ENCODE measurements around the gene ITIH1.

The ITIH1 gene

DNA sequence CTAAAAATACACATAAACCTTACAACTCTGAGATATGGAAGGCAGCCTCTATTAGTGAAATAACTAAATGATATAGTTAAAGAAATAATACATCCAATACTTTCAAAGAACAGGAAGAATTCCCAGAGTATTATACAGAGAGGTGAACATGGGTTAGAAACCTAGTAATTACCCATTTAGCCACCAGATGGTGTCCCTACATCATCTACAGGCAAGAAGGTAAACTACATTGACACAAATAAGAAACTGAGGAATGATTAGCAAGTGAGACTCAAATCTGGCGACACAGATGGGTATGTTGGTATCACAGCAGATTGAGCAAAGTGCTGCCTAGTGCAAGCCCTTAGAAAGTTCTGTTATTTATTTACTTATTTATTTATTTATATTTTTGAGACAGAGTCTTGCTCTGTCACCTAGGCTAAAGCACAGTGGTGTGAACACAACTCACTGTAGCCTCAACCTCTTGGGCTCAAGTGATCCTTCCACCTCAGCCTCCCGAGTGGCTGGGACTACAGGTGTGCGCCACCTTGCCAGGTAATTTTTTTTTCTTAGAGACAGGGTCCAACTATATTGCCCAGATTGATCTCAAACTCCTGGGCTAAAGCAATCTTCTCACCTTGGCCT lies 34.9 kb upstream of the ITIH1 start:
- no peak overlapping the region for H3K27ac ChIP-seq
- POLR2A ChIA-PET (ENCODE audit: low non-redundant PET) = no interaction called here
- peak; percentile 22 for DNase-seq (ENCODE audit: low spot score)
- TF ChIP-seq, protein P1, sequence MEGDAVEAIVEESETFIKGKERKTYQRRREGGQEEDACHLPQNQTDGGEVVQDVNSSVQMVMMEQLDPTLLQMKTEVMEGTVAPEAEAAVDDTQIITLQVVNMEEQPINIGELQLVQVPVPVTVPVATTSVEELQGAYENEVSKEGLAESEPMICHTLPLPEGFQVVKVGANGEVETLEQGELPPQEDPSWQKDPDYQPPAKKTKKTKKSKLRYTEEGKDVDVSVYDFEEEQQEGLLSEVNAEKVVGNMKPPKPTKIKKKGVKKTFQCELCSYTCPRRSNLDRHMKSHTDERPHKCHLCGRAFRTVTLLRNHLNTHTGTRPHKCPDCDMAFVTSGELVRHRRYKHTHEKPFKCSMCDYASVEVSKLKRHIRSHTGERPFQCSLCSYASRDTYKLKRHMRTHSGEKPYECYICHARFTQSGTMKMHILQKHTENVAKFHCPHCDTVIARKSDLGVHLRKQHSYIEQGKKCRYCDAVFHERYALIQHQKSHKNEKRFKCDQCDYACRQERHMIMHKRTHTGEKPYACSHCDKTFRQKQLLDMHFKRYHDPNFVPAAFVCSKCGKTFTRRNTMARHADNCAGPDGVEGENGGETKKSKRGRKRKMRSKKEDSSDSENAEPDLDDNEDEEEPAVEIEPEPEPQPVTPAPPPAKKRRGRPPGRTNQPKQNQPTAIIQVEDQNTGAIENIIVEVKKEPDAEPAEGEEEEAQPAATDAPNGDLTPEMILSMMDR (conservative IDR thresholded peaks at IDR 0.05; ENCODE audit: low read depth) = peak; percentile 64
- CTCF ChIA-PET = interaction anchor here (0.7 kb wide), 1 partner anchor 101 kb away, joined by 3 read pairs; no protein-coding TSS in a partner anchor

DNA sequence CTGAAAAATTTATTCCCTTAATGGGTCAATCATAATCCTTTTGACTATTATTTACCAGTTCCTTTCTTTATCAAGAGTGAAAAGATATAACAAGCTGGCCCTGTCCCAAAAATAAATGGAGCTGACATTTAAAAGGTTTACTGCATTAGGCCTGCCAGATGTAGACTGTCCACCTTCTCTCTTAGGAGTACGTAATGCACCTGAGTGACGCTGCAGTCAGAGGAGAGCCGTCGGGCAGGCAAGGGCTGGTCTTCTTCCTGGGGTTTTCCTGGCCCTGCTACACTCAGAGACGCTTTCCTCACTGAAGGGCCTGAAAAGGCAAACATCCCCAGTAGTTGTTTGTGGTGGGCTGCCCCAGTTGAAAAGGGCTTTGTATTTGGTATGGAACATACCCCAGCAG lies 34.2 kb upstream of the ITIH1 start:
- H3K27ac ChIP-seq = no peak overlapping the region
- no peak for DNase-seq (ENCODE audit: low spot score)
- CTCF ChIA-PET = interaction anchor here (0.6 kb wide), 2 partner anchors 9 to 19 kb away, joined by 3 to 5 read pairs; no protein-coding TSS in a partner anchor
- TF ChIP-seq, protein P1 (conservative IDR thresholded peaks at IDR 0.05; ENCODE audit: low read depth) = no peak
- POLR2A ChIA-PET (ENCODE audit: low non-redundant PET) = no interaction called here

DNA sequence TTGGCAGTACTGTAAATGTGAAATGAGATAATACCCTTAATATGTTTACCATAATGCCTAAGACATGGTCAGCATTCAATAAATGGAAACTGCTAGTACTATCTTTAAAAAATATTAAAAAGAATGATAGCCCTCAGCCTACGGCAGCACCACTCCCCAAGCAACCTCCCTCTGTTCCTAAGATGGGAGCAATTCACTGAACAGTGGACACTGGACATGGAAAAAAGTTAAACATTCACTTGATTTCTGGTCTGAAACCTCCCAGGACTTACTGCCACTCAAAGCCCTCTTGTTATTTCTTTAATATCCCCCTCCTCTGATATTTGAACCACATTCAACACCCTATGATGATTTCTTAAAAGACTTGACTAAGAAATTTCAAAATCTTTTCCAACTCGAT lies 33.7 kb upstream of the ITIH1 start:
- TF ChIP-seq, protein P1 (conservative IDR thresholded peaks at IDR 0.05; ENCODE audit: low read depth) = no peak
- no peak for DNase-seq (ENCODE audit: low spot score)
- no peak overlapping the region for H3K27ac ChIP-seq
- POLR2A ChIA-PET (ENCODE audit: low non-redundant PET) = interaction anchor here (0.6 kb wide), 1 partner anchor 59 kb away, joined by 3 read pairs; no protein-coding TSS in a partner anchor
- CTCF ChIA-PET = interaction anchor here (0.6 kb wide), 2 partner anchors 9 to 19 kb away, joined by 3 to 5 read pairs; no protein-coding TSS in a partner anchor

DNA sequence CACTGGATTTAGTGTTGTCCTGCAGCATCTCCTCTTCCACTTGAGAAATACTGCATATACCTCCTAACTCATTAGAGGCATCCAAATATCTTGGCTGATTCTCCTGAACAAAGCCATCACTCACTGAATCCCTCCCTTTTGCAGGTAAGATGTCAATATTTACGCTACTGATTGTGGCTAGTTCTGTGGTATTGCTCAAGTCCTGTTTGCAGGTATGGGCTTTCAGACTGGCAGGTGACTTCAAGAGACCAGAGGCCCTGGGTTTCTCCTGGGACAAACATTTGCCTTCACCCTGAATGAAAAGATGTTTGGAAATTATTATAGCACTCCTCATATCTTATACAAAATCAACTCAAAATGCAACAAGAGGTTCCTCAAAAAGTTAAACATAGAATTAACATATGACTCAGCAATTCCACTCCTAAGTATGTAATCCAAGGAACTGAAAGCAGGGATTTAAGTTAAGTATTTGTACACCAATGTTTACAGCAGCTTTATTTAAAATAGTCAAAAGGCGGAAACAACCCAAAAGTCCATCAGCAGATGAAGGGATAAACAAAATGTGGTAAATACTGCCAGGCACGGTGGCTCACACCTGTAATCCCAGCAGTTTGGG lies 25.2 kb upstream of the ITIH1 start:
- TF ChIP-seq, protein P1 (conservative IDR thresholded peaks at IDR 0.05; ENCODE audit: low read depth) = no peak
- POLR2A ChIA-PET (ENCODE audit: low non-redundant PET) = no interaction called here
- CTCF ChIA-PET = no interaction called here
- no peak overlapping the region for H3K27ac ChIP-seq
- DNase-seq (ENCODE audit: low spot score) = no peak

DNA sequence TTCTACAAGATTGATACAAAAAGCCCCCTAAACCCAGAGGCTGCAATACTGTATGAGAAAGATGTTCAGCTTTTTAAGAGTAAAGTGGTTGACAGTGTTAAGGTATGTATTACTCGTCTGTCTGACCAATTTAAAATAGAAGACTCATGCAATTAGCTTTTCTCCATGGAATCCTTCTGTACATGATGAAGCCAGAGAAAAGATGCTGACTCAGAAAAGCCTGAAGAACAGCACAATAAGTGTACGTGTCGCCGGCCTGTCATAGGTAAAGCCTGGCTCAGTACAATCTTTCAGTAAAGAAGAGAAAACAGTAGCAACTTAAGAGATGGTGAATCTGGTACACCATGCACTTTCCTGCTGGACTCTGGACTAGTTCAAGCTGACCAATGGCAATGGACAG lies 23.0 kb upstream of the ITIH1 start:
- ChIA-PET POLR2A (ENCODE audit: low non-redundant PET) (no interaction called here), CTCF (interaction anchor here (0.5 kb wide), 1 partner anchor 10 kb away, joined by 3 read pairs; no protein-coding TSS in a partner anchor)
- no peak for DNase-seq (ENCODE audit: low spot score)
- TF ChIP-seq, protein P1 (conservative IDR thresholded peaks at IDR 0.05; ENCODE audit: low read depth) = no peak
- H3K27ac ChIP-seq = no peak overlapping the region

DNA sequence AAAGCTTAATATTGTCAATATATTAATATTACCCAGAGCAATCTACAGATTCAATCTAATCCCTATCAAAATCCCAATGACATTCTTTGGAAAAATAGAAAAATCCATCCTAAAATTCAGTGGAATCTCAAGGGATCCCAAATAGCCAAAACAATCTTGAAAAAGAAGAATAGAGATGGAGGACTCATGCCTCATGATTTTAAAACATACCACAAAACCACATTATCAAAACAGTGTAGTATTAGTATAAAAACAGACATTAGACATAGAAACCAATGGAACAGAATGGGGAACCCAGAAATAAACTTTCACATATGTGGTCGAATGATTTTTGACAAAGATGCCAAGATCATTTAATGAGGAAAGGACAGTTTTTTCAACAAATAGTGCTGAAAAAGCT lies 21.3 kb upstream of the ITIH1 start:
- ChIA-PET CTCF (no interaction called here), POLR2A (ENCODE audit: low non-redundant PET) (no interaction called here)
- no peak overlapping the region for H3K27ac ChIP-seq
- TF ChIP-seq, protein P1 (conservative IDR thresholded peaks at IDR 0.05; ENCODE audit: low read depth) = no peak
- no peak for DNase-seq (ENCODE audit: low spot score)

Measured in RWPE1 (cell line).